ENCODE data around the gene PRR14L. TPM values are rescaled to one million over a fixed set of nuclear protein-coding genes. Genes with fewer than 3 reads are reported as not detected.

PRR14L gene
- total and polyA plus RNA-seq, 2 of the 13 experiments (the other 11 are each of a cell fraction or from before 2014, with no cell fraction given) = 6.6 to 16.5 TPM

DNA sequence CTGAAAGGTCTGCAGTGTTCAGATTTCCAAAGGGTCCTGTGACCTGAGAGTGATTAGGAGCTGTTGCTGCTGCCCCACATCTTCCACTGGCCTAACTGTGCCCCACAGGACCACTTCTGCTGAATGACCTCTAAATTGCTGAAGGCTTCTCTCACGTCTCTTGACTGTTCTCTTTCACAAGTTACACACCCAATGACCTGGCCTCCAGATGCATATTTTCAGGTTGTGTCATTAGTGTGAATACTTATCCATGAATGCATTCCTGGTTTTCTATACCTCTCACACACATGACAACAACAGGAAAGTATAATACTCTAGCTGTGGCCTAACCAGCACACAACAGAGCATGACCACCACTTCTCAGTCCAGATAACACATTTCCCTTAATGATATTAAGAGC lies 15.4 kb downstream of the PRR14L start (continued):
- TF ChIP-seq ZNF879 (CRISPR knock-in tag; IDR thresholded peaks at IDR 0.05) (no peak), ZNF225 (CRISPR knock-in tag; IDR thresholded peaks at IDR 0.05) (no peak), ZNF234 (CRISPR knock-in tag; conservative IDR thresholded peaks at IDR 0.05) (no peak)

- intact Hi-C loops (cut with micrococcal nuclease; ENCODE audit: unreplicated experiment) (no loop called here), in situ Hi-C loops (cut with HindIII; ENCODE audit: extremely low pct_ligation_motif_present, low pct_unique_long_range_greater_than_20kb) (no loop called here)
- ChIA-PET CTCF (ENCODE audit: low intra/inter-chr PET ratio, low total read pairs) (no interaction called here), POLR2A (no interaction called here)
- H4K20me1 ChIP-seq (ENCODE audit: insufficient read depth, low read length) = peaks cover 15% of the 10 kb centered on the region
- FAIRE-seq = no peak
- H3K4me2 ChIP-seq (ENCODE audit: low read depth, low read length) = no peak overlapping the region
- H3K79me2 ChIP-seq (ENCODE audit: insufficient read depth, low read length) = peaks cover 16% of the 10 kb centered on the region
- peaks cover 45% of the 10 kb centered on the region for H3K4me1 ChIP-seq (ENCODE audit: insufficient read depth, low read length)
- H3K9me3 ChIP-seq (ENCODE audit: low read length) = no peaks in the 10 kb centered on the region
- no TSS peak for BruUV-seq (replicated peaks)
- no peaks in the 10 kb centered on the region for H3K27me3 ChIP-seq (ENCODE audit: control insufficient read depth in 1 of 2, insufficient read depth in 2 of 2, low read length in 2 of 2)
- peaks cover 3 to 14% of the 10 kb centered on the region in 2 experiments; a peak in 3 of 5 replicates for H3K36me3 ChIP-seq (replicated peaks in 1 of 2; ENCODE audit: control insufficient read depth in 1 of 2, insufficient read depth in 2 of 2, low read length in 2 of 2)
- H3K9ac ChIP-seq (ENCODE audit: insufficient read depth, low read depth, low read length) = no peak overlapping the region
- H3K27ac ChIP-seq (ENCODE audit: extremely low read length, insufficient read depth, low read length) = no peak overlapping the region
- TF ChIP-seq TCF7L2 (IDR thresholded peaks at IDR 0.05; ENCODE audit: low read depth, low read length) (no peak), DDIT3 (CRISPR knock-in tag; IDR thresholded peaks at IDR 0.05) (no peak), ZNF460 (CRISPR knock-in tag; IDR thresholded peaks at IDR 0.05; ENCODE audit: borderline replicate concordance) (no peak), CHD2 (IDR thresholded peaks at IDR 0.05; ENCODE audit: low read depth, low read length) (no peak), HOXA7 (CRISPR knock-in tag; IDR thresholded peaks at IDR 0.05) (no peak), CEBPB (IDR thresholded peaks at IDR 0.05; ENCODE audit: borderline replicate concordance, low read depth, low read length) (no peak), SRSF1 (optimal IDR thresholded peaks at IDR 0.05; ENCODE audit: low read depth, low read length) (no peak), RFX3 (CRISPR knock-in tag; IDR thresholded peaks at IDR 0.05) (no peak), PHF8 (CRISPR knock-in tag; IDR thresholded peaks at IDR 0.05) (no peak), ELF1 (CRISPR knock-in tag; IDR thresholded peaks at IDR 0.05) (no peak), ZNF687 (CRISPR knock-in tag; IDR thresholded peaks at IDR 0.05) (no peak)
- TF ChIP-seq, protein P1, sequence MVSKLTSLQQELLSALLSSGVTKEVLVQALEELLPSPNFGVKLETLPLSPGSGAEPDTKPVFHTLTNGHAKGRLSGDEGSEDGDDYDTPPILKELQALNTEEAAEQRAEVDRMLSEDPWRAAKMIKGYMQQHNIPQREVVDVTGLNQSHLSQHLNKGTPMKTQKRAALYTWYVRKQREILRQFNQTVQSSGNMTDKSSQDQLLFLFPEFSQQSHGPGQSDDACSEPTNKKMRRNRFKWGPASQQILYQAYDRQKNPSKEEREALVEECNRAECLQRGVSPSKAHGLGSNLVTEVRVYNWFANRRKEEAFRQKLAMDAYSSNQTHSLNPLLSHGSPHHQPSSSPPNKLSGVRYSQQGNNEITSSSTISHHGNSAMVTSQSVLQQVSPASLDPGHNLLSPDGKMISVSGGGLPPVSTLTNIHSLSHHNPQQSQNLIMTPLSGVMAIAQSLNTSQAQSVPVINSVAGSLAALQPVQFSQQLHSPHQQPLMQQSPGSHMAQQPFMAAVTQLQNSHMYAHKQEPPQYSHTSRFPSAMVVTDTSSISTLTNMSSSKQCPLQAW (CRISPR knock-in tag; IDR thresholded peaks at IDR 0.05) = no peak
- H3K4me3 ChIP-seq (replicated peaks in 1 of 3; ENCODE audit: insufficient read depth in 1 of 3, low read depth in 2 of 3, low read length in 3 of 3) = no peak overlapping the region
- no peak overlapping the region for H2AFZ ChIP-seq (ENCODE audit: low read length)
- WGBS (ENCODE audit: low lambda C conversion rate) = 96% methylated on average over 7 of the region's 7 CpGs
- DNase-seq (ENCODE audit: low spot score) = no peak
- no peak for ATAC-seq
These were observed 16.3 kb downstream of the PRR14L start for GRCh38 chr22:31733580-31734079.

Data from HepG2 (cell line).